Naive thymus-derived CD4-positive, alpha-beta T cell (primary cell): ENCODE data around the gene LRCOL1. TPM values are rescaled to one million over a fixed set of nuclear protein-coding genes. Genes with fewer than 3 reads are reported as not detected.

Experiments
- ATAC-seq: fragments of 150-1000 bp; cut with Tn5 transposase; 2 replicates; pipeline ENCODE4 v1.10.0; 2021; ENCODE audit warnings: mild to moderate bottlenecking, moderate library complexity
- CTCF ChIA-PET: fragments of 350-600 bp; sonication (Branson Sonifier 250); formaldehyde crosslinking; loops from one replicate; lab custom pipeline; 2021; ENCODE audit warnings: antibody characterized with exemption; lab: Charles Lee
- POLR2A ChIA-PET: fragments of 350-600 bp; sonication (Branson Sonifier 250); formaldehyde crosslinking; loops from one replicate; lab custom pipeline; 2021; ENCODE audit warnings: antibody characterized with exemption, inconsistent platforms; lab: Charles Lee
- DNase-seq, 9 donors: peaks; one replicate each; pipeline versions ENCODE4 v3.0.0 to v3.0.0-alpha.2; 2020 to 2022; ENCODE audit warnings: mixed read lengths in 1 of 9
- H3K27ac ChIP-seq: one replicate; pipeline ENCODE4 v1.7.0; 2013; ENCODE audit warnings: mild to moderate bottlenecking, low read depth, low read length, moderate library complexity
- H3K27me3 ChIP-seq, 2 donors: one replicate each; pipeline ENCODE4 v1.7.0; 2013; ENCODE audit warnings: low read length in 2 of 2, mild to moderate bottlenecking in 2 of 2, moderate library complexity in 2 of 2; ENCODE audit not compliant: control insufficient read depth in 2 of 2, insufficient read depth in 2 of 2
- H3K36me3 ChIP-seq, 3 experiments: 1 replicate in 2 of 3; 2 replicates in 1 of 3; pipeline ENCODE4 v1.7.0; 2013; ENCODE audit warnings: low read length in 3 of 3, mild to moderate bottlenecking in 3 of 3, moderate library complexity in 1 of 3; ENCODE audit not compliant: insufficient read depth in 3 of 3, control insufficient read depth in 2 of 3
- H3K4me1 ChIP-seq, 2 donors: one replicate each; pipeline ENCODE4 v1.7.0; 2013; ENCODE audit warnings: low read length in 2 of 2, mild to moderate bottlenecking in 2 of 2, moderate library complexity in 1 of 2; ENCODE audit not compliant: control insufficient read depth in 2 of 2, insufficient read depth in 2 of 2
- H3K4me3 ChIP-seq: 2 replicates; pipeline ENCODE4 v1.7.0; 2013; ENCODE audit warnings: mild to moderate bottlenecking, low read length
- H3K9me3 ChIP-seq, 3 experiments: 1 replicate in 2 of 3; 2 replicates in 1 of 3; pipeline ENCODE4 v1.7.0; 2013; ENCODE audit warnings: low read length in 3 of 3; ENCODE audit not compliant: control insufficient read depth in 2 of 3
- H3K27ac Mint-ChIP-seq, 9 donors: one replicate each; pipeline ENCODE4 v1.8.0; 2020 to 2022; ENCODE audit warnings: mixed read lengths in 9 of 9, mild to moderate bottlenecking in 8 of 9, moderate library complexity in 5 of 9, inconsistent platforms in 2 of 9
- H3K27me3 Mint-ChIP-seq, 5 donors: one replicate each; pipeline ENCODE4 v1.8.0; 2021 to 2022; ENCODE audit warnings: mixed read lengths in 5 of 5, mild to moderate bottlenecking in 1 of 5
- H3K36me3 Mint-ChIP-seq, 5 donors: one replicate each; pipeline ENCODE4 v1.8.0; 2020 to 2022; ENCODE audit warnings: mixed read lengths in 5 of 5, mild to moderate bottlenecking in 3 of 5, inconsistent platforms in 1 of 5
- H3K4me1 Mint-ChIP-seq, 7 donors: one replicate each; pipeline ENCODE4 v1.8.0; 2020 to 2022; ENCODE audit warnings: mixed read lengths in 7 of 7, mild to moderate bottlenecking in 3 of 7, inconsistent platforms in 1 of 7
- H3K4me3 Mint-ChIP-seq, 10 donors: one replicate each; pipeline ENCODE4 v1.8.0; 2020 to 2022; ENCODE audit warnings: mild to moderate bottlenecking in 10 of 10, mixed read lengths in 10 of 10, moderate library complexity in 6 of 10, inconsistent platforms in 2 of 10
- H3K9me3 Mint-ChIP-seq, 11 donors: one replicate each; pipeline ENCODE4 v1.8.0; 2020 to 2022; ENCODE audit warnings: mixed read lengths in 11 of 11, mild to moderate bottlenecking in 4 of 11, inconsistent platforms in 1 of 11, moderate library complexity in 1 of 11
- intact Hi-C, 2 donors: fragments of 100-400 bp; cut with micrococcal nuclease; formaldehyde crosslinking; loops; one replicate each; pipeline ENCODE4 v1.15.1; 2023
- polyA plus RNA-seq, 2 donors: library from polyadenylated mRNA; unstranded; fragments of 300-500 nt; fragmentation: Illumina TruSeq; gene quantifications; one replicate each; pipeline ENCODE4 v1.2.3, GENCODE V29; 2021
- total RNA-seq, 6 experiments: library from RNA in 5 of 6; stranded (reverse) in 5 of 6; gene quantifications; 1 replicate in 5 of 6; 2 replicates in 1 of 6; pipeline ENCODE4 v1.2.3 and lab custom pipeline; 2021 to 2026

LRCOL1 gene
- total and polyA plus RNA-seq, 7 experiments from 2014 or later = not detected

GRCh38 chr12:132585177-132585576, 25.2 kb downstream of the LRCOL1 start:
- H3K4me3 ChIP-seq = no peak overlapping the region
- ChIA-PET CTCF (no interaction called here), POLR2A (no interaction called here)
- no peak overlapping the region for H3K4me3 Mint-ChIP-seq
- DNase-seq = no peak
- ATAC-seq = no peak
- H3K27me3 Mint-ChIP-seq = no peaks in the 10 kb centered on the region
- no peak overlapping the region for H3K27ac ChIP-seq
- no peaks in the 10 kb centered on the region for H3K27me3 ChIP-seq
- H3K9me3 ChIP-seq = no peaks in the 10 kb centered on the region
- no peaks in the 10 kb centered on the region for H3K4me1 Mint-ChIP-seq
- H3K36me3 ChIP-seq = peaks cover 0 to 25% (median 0%) of the 10 kb centered on the region in 3 experiments
- peaks cover 0 to 2% (median 0%) of the 10 kb centered on the region in 11 donors for H3K9me3 Mint-ChIP-seq
- H3K4me1 ChIP-seq = no peaks in the 10 kb centered on the region
- intact Hi-C loops = no loop called here
- H3K36me3 Mint-ChIP-seq = peaks cover 0 to 8% (median 4%) of the 10 kb centered on the region in 5 donors
- no peak overlapping the region for H3K27ac Mint-ChIP-seq

- H3K27me3 Mint-ChIP-seq = no peaks in the 10 kb centered on the region
- DNase-seq (no peak), ATAC-seq (no peak)
- H3K9me3 ChIP-seq = no peaks in the 10 kb centered on the region
- intact Hi-C loops = no loop called here
- H3K36me3 ChIP-seq = peaks cover 0 to 29% (median 0%) of the 10 kb centered on the region in 3 experiments
- no peak overlapping the region for H3K4me3 Mint-ChIP-seq
- H3K27ac Mint-ChIP-seq = peak overlapping the region in 1 of 9 donors; percentile 43
- no peak overlapping the region for H3K27ac ChIP-seq
- ChIA-PET CTCF (no interaction called here), POLR2A (no interaction called here)
- H3K36me3 Mint-ChIP-seq = peaks cover 0 to 13% (median 4%) of the 10 kb centered on the region in 5 donors
- peaks cover 0 to 2% (median 0%) of the 10 kb centered on the region in 11 donors for H3K9me3 Mint-ChIP-seq
- H3K4me1 Mint-ChIP-seq = no peaks in the 10 kb centered on the region
- no peaks in the 10 kb centered on the region for H3K4me1 ChIP-seq
- H3K27me3 ChIP-seq = no peaks in the 10 kb centered on the region
- no peak overlapping the region for H3K4me3 ChIP-seq
Observed at GRCh38 chr12:132584429-132584828, 26.0 kb downstream of the LRCOL1 start.

- POLR2A ChIA-PET = no interaction called here
- Mint-ChIP-seq H3K4me1 (peaks cover 0 to 3% (median 0%) of the 10 kb centered on the region in 7 donors), H3K9me3 (peaks cover 0 to 2% (median 0%) of the 10 kb centered on the region in 11 donors), H3K4me3 (no peak overlapping the region), H3K27me3 (no peaks in the 10 kb centered on the region), H3K27ac (no peak overlapping the region), H3K36me3 (peaks cover 0 to 17% (median 4%) of the 10 kb centered on the region in 5 donors)
- CTCF ChIA-PET = no interaction called here
- H3K4me1 ChIP-seq = no peaks in the 10 kb centered on the region
- no peak overlapping the region for H3K27ac ChIP-seq
- ATAC-seq (no peak), DNase-seq (no peak)
- no peaks in the 10 kb centered on the region for H3K9me3 ChIP-seq
- no peaks in the 10 kb centered on the region for H3K27me3 ChIP-seq
- H3K4me3 ChIP-seq = no peak overlapping the region
- peaks cover 0 to 36% (median 0%) of the 10 kb centered on the region in 3 experiments for H3K36me3 ChIP-seq
- intact Hi-C loops = no loop called here
Observed at GRCh38 chr12:132583736-132584135, 26.6 kb downstream of the LRCOL1 start.

GRCh38 chr12:132583411-132583710, 27.0 kb downstream of the LRCOL1 start:
- H3K36me3 ChIP-seq = peaks cover 0 to 40% (median 0%) of the 10 kb centered on the region in 3 experiments
- no peak overlapping the region for H3K27ac ChIP-seq
- POLR2A ChIA-PET = no interaction called here
- H3K27ac Mint-ChIP-seq = no peak overlapping the region
- H3K27me3 Mint-ChIP-seq = no peaks in the 10 kb centered on the region
- no peak overlapping the region for H3K4me3 Mint-ChIP-seq
- peaks cover 0 to 17% (median 4%) of the 10 kb centered on the region in 5 donors for H3K36me3 Mint-ChIP-seq
- CTCF ChIA-PET = no interaction called here
- DNase-seq (no peak), ATAC-seq (no peak)
- H3K4me1 ChIP-seq = no peaks in the 10 kb centered on the region
- H3K9me3 Mint-ChIP-seq = no peaks in the 10 kb centered on the region
- intact Hi-C loops = no loop called here
- no peaks in the 10 kb centered on the region for H3K27me3 ChIP-seq
- H3K4me1 Mint-ChIP-seq = peaks cover 0 to 3% (median 0%) of the 10 kb centered on the region in 7 donors
- no peak overlapping the region for H3K4me3 ChIP-seq
- H3K9me3 ChIP-seq = no peaks in the 10 kb centered on the region

- no peak for ATAC-seq
- peaks cover 2 to 20% (median 4%) of the 10 kb centered on the region in 5 donors for H3K36me3 Mint-ChIP-seq
- intact Hi-C loops = no loop called here
Observed at GRCh38 chr12:132582582-132583410, 27.6 kb downstream of the LRCOL1 start.

GRCh38 chr12:132582058-132582420, 28.3 kb downstream of the LRCOL1 start:
- Histone ChIP-seq H3K36me3 (peaks cover 0 to 52% (median 0%) of the 10 kb centered on the region in 3 experiments), H3K27ac (no peak overlapping the region), H3K4me1 (no peaks in the 10 kb centered on the region), H3K9me3 (no peaks in the 10 kb centered on the region), H3K4me3 (no peak overlapping the region), H3K27me3 (no peaks in the 10 kb centered on the region)
- no peak overlapping the region for H3K27ac Mint-ChIP-seq
- H3K9me3 Mint-ChIP-seq = no peaks in the 10 kb centered on the region
- POLR2A ChIA-PET = interaction anchor here (0.9 kb wide), 1 partner anchor 120 kb away, joined by 3 read pairs; no protein-coding TSS in a partner anchor
- H3K4me3 Mint-ChIP-seq = no peak overlapping the region
- ATAC-seq = no peak
- CTCF ChIA-PET = no interaction called here
- H3K27me3 Mint-ChIP-seq = no peaks in the 10 kb centered on the region
- H3K4me1 Mint-ChIP-seq = peaks cover 0 to 3% (median 0%) of the 10 kb centered on the region in 7 donors
- intact Hi-C loops = no loop called here
- no peak for DNase-seq
- H3K36me3 Mint-ChIP-seq = peaks cover 2 to 21% (median 4%) of the 10 kb centered on the region in 5 donors

More at GRCh38 chr12:132582582-132583410, 27.6 kb downstream of the LRCOL1 start:
- Mint-ChIP-seq H3K4me3 (no peak overlapping the region), H3K27ac (no peak overlapping the region), H3K9me3 (no peaks in the 10 kb centered on the region), H3K4me1 (peaks cover 0 to 3% (median 0%) of the 10 kb centered on the region in 7 donors), H3K27me3 (no peaks in the 10 kb centered on the region)
- no peak overlapping the region for H3K27ac ChIP-seq
- no peaks in the 10 kb centered on the region for H3K27me3 ChIP-seq
- no peaks in the 10 kb centered on the region for H3K4me1 ChIP-seq
- no peaks in the 10 kb centered on the region for H3K9me3 ChIP-seq
- CTCF ChIA-PET = no interaction called here
- DNase-seq = no peak
- no peak overlapping the region for H3K4me3 ChIP-seq
- POLR2A ChIA-PET = interaction anchor here (0.9 kb wide), 1 partner anchor 121 kb away, joined by 3 read pairs; no protein-coding TSS in a partner anchor
- H3K36me3 ChIP-seq = peaks cover 0 to 45% (median 0%) of the 10 kb centered on the region in 3 experiments
